ENCODE data around the gene GPX2.

GPX2 gene

GRCh38 chr14:64939817-64940190, 2.7 kb downstream of the GPX2 start:
- DNase-seq (ENCODE audit: low read depth), result no peak

GRCh38 chr14:64938972-64939816, 3.4 kb downstream of the GPX2 start:
- DNase-seq (ENCODE audit: low read depth), result no peak

GRCh38 chr14:64937821-64938193, 4.7 kb downstream of the GPX2 start:
- DNase-seq (ENCODE audit: low read depth), result no peak

- DNase-seq (ENCODE audit: low read depth), result no peak
These were observed 5.2 kb downstream of the GPX2 start for GRCh38 chr14:64937171-64937820.

GRCh38 chr14:64935508-64935907, 7.0 kb downstream of the GPX2 start:
- no peak for DNase-seq (ENCODE audit: low read depth)

GRCh38 chr14:64934338-64934929, 8.1 kb downstream of the GPX2 start:
- DNase-seq (ENCODE audit: low read depth), result no peak

GRCh38 chr14:64932231-64932630, 10.3 kb downstream of the GPX2 start:
- no peak for DNase-seq (ENCODE audit: low read depth)

- no peak for DNase-seq (ENCODE audit: low read depth)
These were observed 11.4 kb downstream of the GPX2 start for GRCh38 chr14:64931123-64931522.

GRCh38 chr14:64930085-64930843, 12.3 kb downstream of the GPX2 start:
- DNase-seq (ENCODE audit: low read depth), result no peak

- no peak for DNase-seq (ENCODE audit: low read depth)
These were observed 13.6 kb downstream of the GPX2 start for GRCh38 chr14:64929014-64929359.

- no peak for DNase-seq (ENCODE audit: low read depth)
These were observed 14.1 kb downstream of the GPX2 start for GRCh38 chr14:64928239-64929013.

- DNase-seq (ENCODE audit: low read depth), result no peak
These were observed 15.5 kb downstream of the GPX2 start for GRCh38 chr14:64927031-64927430.

GRCh38 chr14:64926398-64926995, 16.0 kb downstream of the GPX2 start:
- no peak for DNase-seq (ENCODE audit: low read depth)

- DNase-seq (ENCODE audit: low read depth), result no peak
These were observed 19.5 kb downstream of the GPX2 start for GRCh38 chr14:64923015-64923414.

- DNase-seq (ENCODE audit: low read depth), result no peak
These were observed 22.1 kb downstream of the GPX2 start for GRCh38 chr14:64920465-64920864.

GRCh38 chr14:64919618-64920017, 22.9 kb downstream of the GPX2 start:
- no peak for DNase-seq (ENCODE audit: low read depth)

GRCh38 chr14:64919215-64919614, 23.3 kb downstream of the GPX2 start:
- no peak for DNase-seq (ENCODE audit: low read depth)

- DNase-seq (ENCODE audit: low read depth), result no peak
These were observed 24.3 kb downstream of the GPX2 start for GRCh38 chr14:64918216-64918615.

- DNase-seq (ENCODE audit: low read depth), result no peak
These were observed 26.7 kb downstream of the GPX2 start for GRCh38 chr14:64915797-64916196.

- DNase-seq (ENCODE audit: low read depth), result no peak
These were observed 27.5 kb downstream of the GPX2 start for GRCh38 chr14:64915029-64915424.

- DNase-seq (ENCODE audit: low read depth), result peak; percentile 97
These were observed 28.1 kb downstream of the GPX2 start, which contains the start of gene CHURC1 for GRCh38 chr14:64914237-64915028. Gene CHURC1, plus strand, starts transcription at chr14:64914455. Its CDS starts 41 bp downstream, at chr14:64914496.
